Kidney (tissue), 14 donors: Measurements from ENCODE around the gene ZNF710. TPM values are rescaled to one million over a fixed set of nuclear protein-coding genes. Genes with fewer than 3 reads are reported as not detected.

Source experiments
- DNase-seq, 5 donors: peaks; one replicate each; pipeline ENCODE4 v3.0.0-alpha.2; 2013 to 2020
- FAIRE-seq: peaks from 2 replicates; lab custom pipeline; 2012; peaks lifted over from hg19 to GRCh38; lab: Jason Lieb, UNC
- H3K27ac ChIP-seq, 2 donors: one replicate each; pipeline ENCODE4 v1.7.0; 2013; ENCODE audit warnings: low read depth in 2 of 2, low read length in 2 of 2, inconsistent platforms in 1 of 2
- H3K27me3 ChIP-seq: one replicate; pipeline ENCODE4 v1.7.1; 2013; ENCODE audit warnings: low read length, inconsistent platforms; ENCODE audit not compliant: control insufficient read depth, insufficient read depth
- H3K36me3 ChIP-seq, 3 donors: one replicate each; pipeline versions ENCODE4 v1.7.0 to v1.7.1; 2013; ENCODE audit warnings: low read length in 3 of 3, control low read depth in 1 of 3, inconsistent platforms in 1 of 3; ENCODE audit not compliant: insufficient read depth in 3 of 3, control insufficient read depth in 2 of 3
- H3K4me1 ChIP-seq, 3 donors: one replicate each; pipeline versions ENCODE4 v1.7.0 to v1.7.1; 2013; ENCODE audit warnings: low read length in 3 of 3, inconsistent platforms in 1 of 3, low read depth in 1 of 3; ENCODE audit not compliant: control insufficient read depth in 2 of 3, insufficient read depth in 2 of 3
- H3K4me3 ChIP-seq, 3 donors: one replicate each; pipeline versions ENCODE4 v1.7.0 to v1.8.1; 2013; ENCODE audit warnings: low read length in 3 of 3, control low read depth in 1 of 3, inconsistent platforms in 1 of 3
- H3K9ac ChIP-seq, 3 donors: one replicate each; pipeline versions ENCODE4 v1.7.0 to v1.7.1; 2013; ENCODE audit warnings: low read length in 3 of 3, control low read depth in 1 of 3, inconsistent platforms in 1 of 3
- H3K9me3 ChIP-seq, 3 donors: one replicate each; pipeline versions ENCODE4 v1.7.0 to v1.7.1; 2013; ENCODE audit warnings: low read length in 3 of 3, control low read depth in 1 of 3, inconsistent platforms in 1 of 3; ENCODE audit not compliant: control insufficient read depth in 2 of 3, insufficient read depth in 1 of 3
- CTCF ChIP-seq: IDR thresholded peaks from 3 replicates; pipeline ENCODE4 v1.5.1; 2012; ENCODE audit warnings: mild to moderate bottlenecking, moderate library complexity, borderline replicate concordance; ENCODE audit not compliant: insufficient read depth; ENCODE audit errors: extremely low read depth
- intact Hi-C: fragments of 100-400 bp; cut with DNase I; formaldehyde crosslinking; loops from one replicate; pipeline ENCODE4 v1.11.1; 2022
- polyA plus RNA-seq: library from polyadenylated mRNA; stranded (reverse); fragments of 350-450 nt; fragmentation: Illumina TruSeq; extraction: RNeasy Lipid Tissue Mini Kit (QIAGEN cat#74804); gene quantifications from one replicate; pipeline ENCODE4 v1.2.3, GENCODE V29; 2014; ENCODE audit warnings: low read depth, low replicate concordance; ENCODE audit not compliant: insufficient read depth
- total RNA-seq: library from RNA; stranded (reverse); fragmentation: NEBNext Ultra II Directional; extraction: Animal tissue kit (Norgen Biotek cat#: 25700); gene quantifications from one replicate; pipeline ENCODE4 v1.2.1, GENCODE V29; 2021
- donor health status: control.
- donor health status: control.
- donor health status: control.
- donor health status: control.
- donor health status: control.
- donor health status: DM: yes; HTN: yes; CAD: no.
- donor health status: Normal renal cell carcinoma (clear cell type).

Gene ZNF710
- total and polyA plus RNA-seq, 2 donors from 2014 or later = 11.0 to 17.0 TPM

GRCh38 chr15:90101130-90101968, 100.2 kb downstream of the ZNF710 start:
- FAIRE-seq (no peak), DNase-seq (peak; percentile 59 to 86 (median 72))
- H3K9me3 ChIP-seq = no peaks in the 10 kb centered on the region
- H3K9ac ChIP-seq = peak overlapping the region; percentile 35 to 87 (median 52)
- TF ChIP-seq CTCF = no peak
- no peaks in the 10 kb centered on the region for H3K27me3 ChIP-seq
- intact Hi-C loops = no loop called here
- H3K36me3 ChIP-seq = no peaks in the 10 kb centered on the region
- H3K27ac ChIP-seq = peak overlapping the region; percentile 90 to 96
- peaks cover 0 to 32% (median 22%) of the 10 kb centered on the region in 3 donors for H3K4me1 ChIP-seq
- peak overlapping the region; percentile 21 to 83 (median 66) for H3K4me3 ChIP-seq

GRCh38 chr15:90101969-90102890, 101.1 kb downstream of the ZNF710 start, which contains the start of gene IDH2:
Gene IDH2, minus strand, starts transcription at chr15:90102468. Its CDS starts 78 bp downstream, at chr15:90102390.
- FAIRE-seq (no peak), DNase-seq (peak; percentile 86 to 95 (median 93))
- intact Hi-C loops = no loop called here
- no peak for TF ChIP-seq CTCF
- H3K36me3 ChIP-seq = no peaks in the 10 kb centered on the region
- peak within 1 kb of the TSS; percentile 70 to 83 (median 81) for H3K4me3 ChIP-seq
- no peaks in the 10 kb centered on the region for H3K27me3 ChIP-seq
- peaks cover 0 to 34% (median 22%) of the 10 kb centered on the region in 3 donors for H3K4me1 ChIP-seq
- no peaks in the 10 kb centered on the region for H3K9me3 ChIP-seq
- H3K9ac ChIP-seq = peak within 1 kb of the TSS; percentile 74 to 94 (median 88)
- peak within 1 kb of the TSS; percentile 96 to 97 for H3K27ac ChIP-seq

GRCh38 chr15:90103701-90104329, 102.7 kb downstream of the ZNF710 start:
- no peaks in the 10 kb centered on the region for H3K9me3 ChIP-seq
- DNase-seq (peak in 3 of 5 donors; percentile 30 to 47 (median 46)), FAIRE-seq (no peak)
- no peaks in the 10 kb centered on the region for H3K36me3 ChIP-seq
- intact Hi-C loops = no loop called here
- TF ChIP-seq CTCF = no peak
- H3K4me3 ChIP-seq = peak overlapping the region in 2 of 3 donors; percentile 28 to 83
- H3K27ac ChIP-seq = peak overlapping the region; percentile 93 to 97
- H3K4me1 ChIP-seq = peaks cover 0 to 27% (median 13%) of the 10 kb centered on the region in 3 donors
- no peaks in the 10 kb centered on the region for H3K27me3 ChIP-seq
- peak overlapping the region in 1 of 3 donors; percentile 94 for H3K9ac ChIP-seq
